Esophagus muscularis mucosa (tissue), 4 donors: ENCODE results near the gene PNISR.

ENCODE experiments used
- CTCF ChIP-seq, 3 experiments: fragments of 200-600 bp in 2 of 3; fragments of 450-650 bp in 1 of 3; sonication (generic) in 2 of 3; IDR thresholded peaks; one replicate each; pipeline ENCODE4 v1.5.1; 2017 to 2019; ENCODE audit warnings: antibody characterized with exemption in 3 of 3, mild to moderate bottlenecking in 2 of 3, moderate library complexity in 1 of 3
- EP300 ChIP-seq: sonication (generic); formaldehyde crosslinking; IDR thresholded peaks from one replicate; pipeline ENCODE4 v1.6.1; 2017; ENCODE audit warnings: antibody characterized with exemption
- POLR2A ChIP-seq: fragments of 450-650 bp; IDR thresholded peaks from one replicate; pipeline ENCODE4 v1.6.1; 2017; ENCODE audit warnings: antibody characterized with exemption, moderate library complexity, mild to moderate bottlenecking, low read depth
- POLR2AphosphoS5 ChIP-seq, 2 donors: sonication (generic); formaldehyde crosslinking; IDR thresholded peaks; one replicate each; pipeline ENCODE4 v1.6.1; 2017; ENCODE audit warnings: antibody characterized with exemption in 2 of 2

GRCh38 chr6:99422912-99423311 is 2.2 kb downstream of the PNISR start:
- TF ChIP-seq CTCF (IDR thresholded peaks at IDR 0.05): no peak
- TF ChIP-seq POLR2AphosphoS5 (IDR thresholded peaks at IDR 0.05): no peak
- no peak for TF ChIP-seq POLR2A
- TF ChIP-seq EP300: no peak
